HG03439 (cell line): ENCODE measurements around the gene PROB1.
"Not testable (repeated sequence)": the region's sequence is repeated elsewhere in the genome, so short reads cannot be mapped to it uniquely, and the experiment has no call there.

ENCODE experiments used
- ATAC-seq: cut with Tn5 transposase; IDR thresholded peaks from one replicate; pipeline ENCODE4 v1.9.1; 2021; ENCODE audit warnings: mild to moderate bottlenecking, moderate library complexity; ENCODE audit not compliant: unreplicated experiment

The PROB1 gene

GRCh38 chr5:139381837-139382761 lies 12.8 kb downstream of the PROB1 start:
- no peak for ATAC-seq

DNA sequence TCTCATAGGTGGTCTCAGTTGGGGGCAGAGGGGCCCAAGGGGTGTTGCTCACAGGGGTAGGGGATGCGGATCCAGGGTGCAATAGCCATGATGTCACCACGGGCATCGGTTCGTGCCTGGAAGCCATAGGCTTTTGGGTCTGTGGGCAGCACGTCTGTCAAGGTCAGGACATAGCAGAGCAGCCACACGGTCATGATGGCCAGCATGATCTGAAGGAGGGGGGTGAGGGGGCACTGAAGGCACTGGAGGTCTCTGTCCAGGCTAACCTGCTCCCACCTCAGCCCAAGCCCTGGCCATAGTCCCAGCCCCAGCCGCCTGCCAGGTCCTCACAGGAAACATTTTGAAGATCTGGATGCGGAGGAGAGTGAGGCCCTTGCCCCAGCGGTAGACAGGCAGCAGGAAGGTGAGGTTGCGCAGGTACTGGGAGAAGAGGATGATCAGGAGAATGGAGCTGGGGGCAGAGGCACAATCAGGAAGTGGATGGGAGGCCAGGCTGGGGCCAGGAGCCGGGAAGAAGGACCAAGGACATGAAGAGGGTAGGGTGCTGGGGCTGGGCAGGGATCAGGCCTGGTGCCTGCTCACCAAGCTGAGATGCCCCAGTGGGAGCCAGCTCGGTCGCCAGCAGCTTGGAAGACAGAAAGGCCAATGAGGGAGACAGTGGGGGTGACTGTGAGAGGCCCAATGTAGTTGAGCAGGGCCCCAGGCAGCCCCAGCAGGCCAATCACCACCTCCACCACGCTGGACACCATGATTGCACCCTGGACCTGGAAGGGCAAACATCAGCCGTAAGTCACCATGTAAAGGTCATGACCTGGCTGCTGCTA lies 15.1 kb downstream of the PROB1 start:
- no peak for ATAC-seq

DNA sequence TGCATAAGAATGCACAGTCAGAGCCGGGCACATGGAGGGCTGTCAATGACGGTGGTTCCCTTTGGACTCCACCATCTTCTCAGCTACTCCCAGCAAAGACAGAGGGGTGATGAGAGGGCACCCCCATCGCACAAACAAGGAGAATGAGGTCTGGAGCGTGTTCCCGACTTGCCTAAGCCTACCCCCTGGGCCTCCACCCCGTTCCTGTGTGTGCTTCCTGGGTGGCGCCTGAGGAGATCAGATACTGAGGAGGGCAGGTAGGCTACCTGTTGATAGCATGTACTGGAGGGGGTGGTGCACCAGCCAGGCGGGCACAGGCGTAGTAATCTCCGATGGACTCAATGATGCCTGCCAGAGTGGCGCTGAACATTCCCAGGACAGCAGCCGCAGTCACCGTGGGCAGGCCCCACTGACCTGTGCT lies 16.0 kb downstream of the PROB1 start:
- no peak for ATAC-seq

GRCh38 chr5:139378101-139378825 lies 16.6 kb downstream of the PROB1 start:
- no peak for ATAC-seq

- no peak for ATAC-seq
These were observed 17.7 kb downstream of the PROB1 start for GRCh38 chr5:139377226-139377625.

- no peak for ATAC-seq
These were observed 18.5 kb downstream of the PROB1 start for GRCh38 chr5:139376364-139376763.

GRCh38 chr5:139374909-139375308 lies 20.0 kb downstream of the PROB1 start:
- ATAC-seq, result no peak

DNA sequence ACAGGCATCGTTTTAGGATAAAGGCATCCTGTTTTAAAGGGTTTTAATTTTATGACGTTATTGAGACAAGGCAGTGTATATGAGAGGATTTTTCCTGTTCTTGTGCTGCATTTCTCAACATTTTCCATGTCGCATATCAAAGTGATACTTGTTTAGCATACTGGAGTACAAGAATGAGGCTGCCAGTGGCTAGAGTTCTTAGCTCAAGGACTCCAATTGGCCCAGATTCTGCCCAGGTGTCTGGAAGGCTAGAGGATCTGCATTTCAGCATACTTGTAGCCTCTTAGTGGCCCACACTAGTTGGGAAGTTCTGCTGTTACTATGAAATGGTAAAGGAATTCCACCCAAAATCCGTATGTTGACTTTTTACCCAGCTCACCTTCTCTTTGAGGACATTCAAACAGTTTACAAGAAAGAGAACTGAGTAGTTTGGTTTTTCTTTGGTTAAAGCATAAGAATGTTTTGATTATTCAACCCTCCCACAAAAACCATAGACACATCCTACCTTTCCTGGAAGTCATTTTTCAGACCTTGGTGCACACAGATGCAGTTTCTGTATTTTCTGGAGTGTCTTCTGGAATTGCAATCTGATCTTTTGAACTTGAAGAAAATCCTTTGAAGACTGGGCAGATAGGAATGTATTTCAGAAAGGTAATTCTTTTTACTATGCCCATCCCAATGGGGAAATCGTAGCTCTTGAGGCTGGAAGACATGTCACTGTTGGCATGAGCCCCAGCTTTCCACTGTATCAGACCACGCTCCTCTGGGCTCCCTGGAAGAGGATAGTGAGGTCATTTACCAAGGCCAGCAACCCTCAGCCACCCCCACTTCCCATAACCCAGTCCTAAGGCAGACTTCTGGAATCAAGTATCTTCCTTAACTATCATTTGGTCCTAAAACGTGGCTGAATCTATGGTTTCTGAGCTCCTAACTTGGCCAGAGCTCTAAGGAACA lies 23.1 kb downstream of the PROB1 start:
- no peak for ATAC-seq

- ATAC-seq, result no peak
These were observed 25.7 kb downstream of the PROB1 start for GRCh38 chr5:139369181-139369580.

DNA sequence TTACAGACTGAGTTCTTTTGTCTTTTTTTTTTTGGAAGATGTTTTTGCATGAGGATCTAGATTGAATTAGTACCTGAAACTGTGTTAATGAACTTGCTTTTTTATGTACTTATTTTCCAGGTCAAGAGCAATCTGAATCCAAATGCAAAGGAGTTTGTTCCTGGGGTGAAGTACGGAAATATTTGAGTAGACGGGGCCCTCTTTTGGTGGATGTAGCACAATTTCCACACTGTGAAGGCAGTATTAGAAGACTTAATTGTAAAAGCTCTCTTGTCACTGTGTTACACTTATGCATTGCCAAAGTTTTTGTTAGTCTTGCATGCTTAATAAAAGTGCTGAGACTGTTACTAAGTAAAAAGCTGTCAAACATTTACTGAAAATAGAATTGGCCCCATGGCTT lies 26.3 kb downstream of the PROB1 start:
- no peak for ATAC-seq

- no peak for ATAC-seq
These were observed 30.4 kb downstream of the PROB1 start for GRCh38 chr5:139364466-139364865.

GRCh38 chr5:139363937-139364336 lies 31.0 kb downstream of the PROB1 start:
- ATAC-seq, result no peak

GRCh38 chr5:139361835-139362429 lies 33.0 kb downstream of the PROB1 start:
- ATAC-seq, result no peak

- no peak for ATAC-seq
These were observed 34.5 kb downstream of the PROB1 start for GRCh38 chr5:139360384-139360783.

- ATAC-seq, result no peak
These were observed 36.8 kb downstream of the PROB1 start for GRCh38 chr5:139358064-139358463.

- ATAC-seq, result not testable (repeated sequence)
These were observed 39.0 kb downstream of the PROB1 start for GRCh38 chr5:139355900-139356299.

- no peak for ATAC-seq
These were observed 40.7 kb downstream of the PROB1 start for GRCh38 chr5:139354186-139354585.

GRCh38 chr5:139347863-139348262 lies 47.0 kb downstream of the PROB1 start:
- not testable (repeated sequence) for ATAC-seq

DNA sequence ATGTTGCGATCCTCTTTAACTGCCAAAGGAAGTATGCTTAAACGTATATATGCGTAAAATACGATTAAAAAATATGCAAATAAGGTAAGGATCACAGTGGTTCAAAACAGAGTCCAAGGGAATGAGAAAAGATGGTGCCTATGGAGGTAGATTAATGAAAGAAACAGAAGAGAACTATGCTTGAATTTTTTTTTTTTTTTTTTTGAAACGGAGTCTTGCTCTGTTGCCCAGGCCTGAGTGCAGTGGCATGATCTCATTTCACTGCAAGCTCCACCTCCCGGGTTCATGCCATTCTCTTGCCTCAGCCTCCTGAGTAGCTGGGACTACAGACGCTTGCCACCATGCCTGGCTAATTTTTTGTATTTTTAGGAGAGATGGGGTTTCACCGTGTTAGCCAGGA lies 49.5 kb downstream of the PROB1 start:
- ATAC-seq, result not testable (repeated sequence)

GRCh38 chr5:139344177-139344576 lies 50.7 kb downstream of the PROB1 start:
- no peak for ATAC-seq
